Measurements from ENCODE around the gene ST7. TPM values are rescaled to one million over a fixed set of nuclear protein-coding genes. Genes with fewer than 3 reads are reported as not detected.

Gene ST7
- total and polyA plus RNA-seq, 2 of the 13 experiments (the other 11 are each of a cell fraction or from before 2014, with no cell fraction given) = 17.3 to 23.5 TPM

DNA sequence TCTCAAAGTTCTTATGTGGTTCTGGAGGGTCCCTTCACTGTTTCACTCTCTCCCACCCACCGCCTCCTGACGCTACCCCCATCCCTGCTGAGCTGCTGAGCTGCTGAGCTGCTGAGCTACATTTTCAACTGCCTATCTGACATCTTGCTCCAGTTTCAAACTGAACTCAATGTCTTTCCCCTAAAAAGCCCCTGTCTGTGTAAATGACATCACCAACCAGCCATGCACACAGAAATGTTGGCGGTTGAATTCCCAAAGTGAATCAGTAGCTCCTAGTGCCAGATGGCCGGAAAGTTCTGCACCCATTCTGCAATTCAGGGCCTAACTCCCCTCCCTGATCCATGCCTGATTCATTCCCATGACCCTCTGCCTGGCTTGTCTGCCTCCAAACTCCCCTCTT lies 298.4 kb downstream of the ST7 start:
- Histone ChIP-seq H3K9ac (ENCODE audit: insufficient read depth, low read depth, low read length) (no peak overlapping the region), H2AFZ (ENCODE audit: low read length) (no peak overlapping the region), H3K4me1 (ENCODE audit: insufficient read depth, low read length) (no peaks in the 10 kb centered on the region), H3K4me2 (ENCODE audit: low read depth, low read length) (no peak overlapping the region), H3K79me2 (ENCODE audit: insufficient read depth, low read length) (no peaks in the 10 kb centered on the region), H3K4me3 (replicated peaks in 1 of 3; ENCODE audit: insufficient read depth in 1 of 3, low read depth in 2 of 3, low read length in 3 of 3) (no peak overlapping the region), H3K36me3 (replicated peaks in 1 of 2; ENCODE audit: control insufficient read depth in 1 of 2, insufficient read depth in 2 of 2, low read length in 2 of 2) (no peaks in the 10 kb centered on the region), H3K27ac (ENCODE audit: extremely low read length, insufficient read depth, low read length) (no peak overlapping the region), H3K9me3 (ENCODE audit: low read length) (no peaks in the 10 kb centered on the region), H3K27me3 (ENCODE audit: control insufficient read depth in 1 of 2, insufficient read depth in 2 of 2, low read length in 2 of 2) (peaks cover 0 to 6% of the 10 kb centered on the region in 2 experiments; a peak in 2 of 5 replicates), H4K20me1 (ENCODE audit: insufficient read depth, low read length) (no peaks in the 10 kb centered on the region)
- no TSS peak for BruUV-seq (replicated peaks)
- DNase-seq (ENCODE audit: low spot score) (no peak), FAIRE-seq (no peak), ATAC-seq (no peak)
- WGBS (ENCODE audit: low lambda C conversion rate) = 16% methylated on average over 4 of the region's 4 CpGs
- TF ChIP-seq ZNF441 (CRISPR knock-in tag; IDR thresholded peaks at IDR 0.05; ENCODE audit: borderline replicate concordance) (no peak), BCL6 (CRISPR knock-in tag; IDR thresholded peaks at IDR 0.05) (no peak), MAFK (conservative IDR thresholded peaks at IDR 0.05 in 1 of 2, IDR thresholded peaks at IDR 0.05 in 1 of 2; ENCODE audit: low read length in 2 of 2) (no peak), CHD2 (IDR thresholded peaks at IDR 0.05; ENCODE audit: low read depth, low read length) (no peak), CBX1 (IDR thresholded peaks at IDR 0.05; ENCODE audit: low read depth) (no peak), NFRKB (IDR thresholded peaks at IDR 0.05) (no peak), ZNF644 (CRISPR knock-in tag; IDR thresholded peaks at IDR 0.05; ENCODE audit: low read depth) (no peak)
- TF ChIP-seq, protein P1, sequence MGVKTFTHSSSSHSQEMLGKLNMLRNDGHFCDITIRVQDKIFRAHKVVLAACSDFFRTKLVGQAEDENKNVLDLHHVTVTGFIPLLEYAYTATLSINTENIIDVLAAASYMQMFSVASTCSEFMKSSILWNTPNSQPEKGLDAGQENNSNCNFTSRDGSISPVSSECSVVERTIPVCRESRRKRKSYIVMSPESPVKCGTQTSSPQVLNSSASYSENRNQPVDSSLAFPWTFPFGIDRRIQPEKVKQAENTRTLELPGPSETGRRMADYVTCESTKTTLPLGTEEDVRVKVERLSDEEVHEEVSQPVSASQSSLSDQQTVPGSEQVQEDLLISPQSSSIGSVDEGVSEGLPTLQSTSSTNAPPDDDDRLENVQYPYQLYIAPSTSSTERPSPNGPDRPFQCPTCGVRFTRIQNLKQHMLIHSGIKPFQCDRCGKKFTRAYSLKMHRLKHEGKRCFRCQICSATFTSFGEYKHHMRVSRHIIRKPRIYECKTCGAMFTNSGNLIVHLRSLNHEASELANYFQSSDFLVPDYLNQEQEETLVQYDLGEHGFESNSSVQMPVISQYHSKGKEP (CRISPR knock-in tag; IDR thresholded peaks at IDR 0.05) = no peak
- TF ChIP-seq, protein P2, sequence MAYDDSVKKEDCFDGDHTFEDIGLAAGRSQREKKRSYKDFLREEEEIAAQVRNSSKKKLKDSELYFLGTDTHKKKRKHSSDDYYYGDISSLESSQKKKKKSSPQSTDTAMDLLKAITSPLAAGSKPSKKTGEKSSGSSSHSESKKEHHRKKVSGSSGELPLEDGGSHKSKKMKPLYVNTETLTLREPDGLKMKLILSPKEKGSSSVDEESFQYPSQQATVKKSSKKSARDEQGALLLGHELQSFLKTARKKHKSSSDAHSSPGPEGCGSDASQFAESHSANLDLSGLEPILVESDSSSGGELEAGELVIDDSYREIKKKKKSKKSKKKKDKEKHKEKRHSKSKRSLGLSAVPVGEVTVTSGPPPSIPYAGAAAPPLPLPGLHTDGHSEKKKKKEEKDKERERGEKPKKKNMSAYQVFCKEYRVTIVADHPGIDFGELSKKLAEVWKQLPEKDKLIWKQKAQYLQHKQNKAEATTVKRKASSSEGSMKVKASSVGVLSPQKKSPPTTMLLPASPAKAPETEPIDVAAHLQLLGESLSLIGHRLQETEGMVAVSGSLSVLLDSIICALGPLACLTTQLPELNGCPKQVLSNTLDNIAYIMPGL (CRISPR knock-in tag; IDR thresholded peaks at IDR 0.05; ENCODE audit: borderline replicate concordance in 1 of 2, low read depth in 1 of 2) = no peak
- intact Hi-C loops (cut with micrococcal nuclease; ENCODE audit: unreplicated experiment) (loop anchor here (10.0 kb wide), 1 partner anchor 83 kb away; no protein-coding TSS in a partner anchor), in situ Hi-C loops (cut with HindIII; ENCODE audit: extremely low pct_ligation_motif_present, low pct_unique_long_range_greater_than_20kb) (no loop called here)
- ChIA-PET CTCF (ENCODE audit: low intra/inter-chr PET ratio, low total read pairs) (no interaction called here), POLR2A (no interaction called here)
